ENCODE results near the gene TYW1B.
"Not testable (repeated sequence)": the region's sequence is repeated elsewhere in the genome, so short reads cannot be mapped to it uniquely, and the experiment has no call there.

GRCh38 chr7:72590023-72590422, 238.0 kb downstream of the TYW1B start:
- not testable (repeated sequence) for TF ChIP-seq POLR2A, CTCF (IDR thresholded peaks at IDR 0.05)
